Osteoblast (primary cell): Measurements from ENCODE around the gene UBE2U. TPM values are rescaled to one million over a fixed set of nuclear protein-coding genes. Genes with fewer than 3 reads are reported as not detected.

Experiments
- DNase-seq: peaks from one replicate; pipeline ENCODE4 v3.0.0; 2011; ENCODE audit warnings: low spot score, mixed read lengths; ENCODE audit not compliant: insufficient read length; ENCODE audit errors: missing footprints
- H2AFZ ChIP-seq: 2 replicates; pipeline ENCODE4 v1.6.0; 2011; ENCODE audit warnings: mild to moderate bottlenecking, low read length
- H3K27ac ChIP-seq: 2 replicates; pipeline ENCODE4 v1.5.1; 2011; ENCODE audit warnings: mild to moderate bottlenecking, low read depth, low read length, moderate library complexity
- H3K27me3 ChIP-seq: 2 replicates; pipeline ENCODE4 v1.6.0; 2012; ENCODE audit warnings: mild to moderate bottlenecking, control low read depth, inconsistent platforms, low read length, moderate library complexity; ENCODE audit not compliant: insufficient read depth
- H3K36me3 ChIP-seq: 2 replicates; pipeline ENCODE4 v1.5.1; 2011; ENCODE audit warnings: mild to moderate bottlenecking, low read length, control low read depth, moderate library complexity; ENCODE audit not compliant: insufficient read depth
- H3K4me1 ChIP-seq: 2 replicates; pipeline ENCODE4 v1.5.1; 2011; ENCODE audit warnings: mild to moderate bottlenecking, low read length, control low read depth, moderate library complexity; ENCODE audit not compliant: insufficient read depth
- H3K4me2 ChIP-seq: 2 replicates; pipeline ENCODE4 v1.6.0; 2011; ENCODE audit warnings: mild to moderate bottlenecking, low read length; ENCODE audit not compliant: insufficient read depth
- H3K4me3 ChIP-seq: fragments of 200-600 bp; sonication (generic); 3 replicates; pipeline ENCODE4 v1.5.1; 2012; ENCODE audit warnings: mild to moderate bottlenecking, low read length, inconsistent platforms; ENCODE audit not compliant: insufficient read depth
- H3K79me2 ChIP-seq: 2 replicates; pipeline ENCODE4 v1.6.0; 2012; ENCODE audit warnings: mild to moderate bottlenecking, low read length, control low read depth, inconsistent platforms; ENCODE audit not compliant: insufficient read depth
- H3K9me3 ChIP-seq: 2 replicates; pipeline ENCODE4 v1.5.1; 2011; ENCODE audit warnings: low read depth, low read length, control low read depth
- H4K20me1 ChIP-seq: 2 replicates; pipeline ENCODE4 v1.6.0; 2012; ENCODE audit warnings: mild to moderate bottlenecking, low read length, control low read depth; ENCODE audit not compliant: insufficient read depth
- total RNA-seq: library from RNA; depleted of rRNA; stranded (reverse); fragments of >200 nt; gene quantifications from 2 replicates; pipeline ENCODE4 v1.2.3, GENCODE V29; 2012
- TF ChIP-seq, protein P1 (sequence below): IDR thresholded peaks from 2 replicates; pipeline ENCODE4 v1.5.1; 2011; ENCODE audit warnings: mild to moderate bottlenecking, low read depth, low read length, moderate library complexity; ENCODE audit errors: extremely low read depth

The UBE2U gene
- total RNA-seq, 1 donor: not detected

GRCh38 chr1:64199154-64199553 lies 4.3 kb upstream of the UBE2U start:
- Histone ChIP-seq H3K4me3 (no peak overlapping the region), H3K79me2 (no peaks in the 10 kb centered on the region), H4K20me1 (no peaks in the 10 kb centered on the region), H3K27me3 (no peaks in the 10 kb centered on the region), H3K36me3 (no peaks in the 10 kb centered on the region), H2AFZ (no peak overlapping the region), H3K4me1 (peaks cover 11% of the 10 kb centered on the region), H3K27ac (no peak overlapping the region), H3K4me2 (no peak overlapping the region), H3K9me3 (no peaks in the 10 kb centered on the region)
- TF ChIP-seq, protein P1, sequence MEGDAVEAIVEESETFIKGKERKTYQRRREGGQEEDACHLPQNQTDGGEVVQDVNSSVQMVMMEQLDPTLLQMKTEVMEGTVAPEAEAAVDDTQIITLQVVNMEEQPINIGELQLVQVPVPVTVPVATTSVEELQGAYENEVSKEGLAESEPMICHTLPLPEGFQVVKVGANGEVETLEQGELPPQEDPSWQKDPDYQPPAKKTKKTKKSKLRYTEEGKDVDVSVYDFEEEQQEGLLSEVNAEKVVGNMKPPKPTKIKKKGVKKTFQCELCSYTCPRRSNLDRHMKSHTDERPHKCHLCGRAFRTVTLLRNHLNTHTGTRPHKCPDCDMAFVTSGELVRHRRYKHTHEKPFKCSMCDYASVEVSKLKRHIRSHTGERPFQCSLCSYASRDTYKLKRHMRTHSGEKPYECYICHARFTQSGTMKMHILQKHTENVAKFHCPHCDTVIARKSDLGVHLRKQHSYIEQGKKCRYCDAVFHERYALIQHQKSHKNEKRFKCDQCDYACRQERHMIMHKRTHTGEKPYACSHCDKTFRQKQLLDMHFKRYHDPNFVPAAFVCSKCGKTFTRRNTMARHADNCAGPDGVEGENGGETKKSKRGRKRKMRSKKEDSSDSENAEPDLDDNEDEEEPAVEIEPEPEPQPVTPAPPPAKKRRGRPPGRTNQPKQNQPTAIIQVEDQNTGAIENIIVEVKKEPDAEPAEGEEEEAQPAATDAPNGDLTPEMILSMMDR: no peak
- peak; percentile 77 for DNase-seq

GRCh38 chr1:64200064-64200463 lies 3.4 kb upstream of the UBE2U start:
- TF ChIP-seq, protein P1: no peak
- no peak for DNase-seq
- H2AFZ ChIP-seq: no peak overlapping the region
- H3K9me3 ChIP-seq: no peaks in the 10 kb centered on the region
- no peak overlapping the region for H3K4me3 ChIP-seq
- H3K27ac ChIP-seq: no peak overlapping the region
- no peaks in the 10 kb centered on the region for H3K27me3 ChIP-seq
- H3K36me3 ChIP-seq: no peaks in the 10 kb centered on the region
- no peaks in the 10 kb centered on the region for H4K20me1 ChIP-seq
- H3K79me2 ChIP-seq: no peaks in the 10 kb centered on the region
- H3K4me2 ChIP-seq: no peak overlapping the region
- peaks cover 4% of the 10 kb centered on the region for H3K4me1 ChIP-seq

DNA sequence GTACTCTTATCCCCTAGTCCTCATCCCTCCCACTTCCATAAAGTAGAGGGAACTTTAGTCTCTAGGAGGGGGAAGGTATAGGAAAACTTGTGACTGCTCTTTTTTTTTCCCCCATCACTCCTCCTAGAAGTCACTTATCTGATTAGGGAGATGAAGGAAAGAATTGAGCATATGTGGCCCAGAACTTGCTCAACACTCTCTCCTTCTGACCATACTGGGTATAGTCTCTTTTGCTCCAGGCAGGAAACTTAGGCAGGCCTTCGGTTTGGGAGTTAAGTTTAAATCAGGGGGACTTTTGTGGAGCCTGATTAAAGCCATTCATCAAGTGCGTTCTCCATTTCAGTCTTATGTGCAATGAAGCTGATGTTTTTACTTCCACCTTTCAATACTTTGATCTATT lies 5.8 kb downstream of the UBE2U start:
- Histone ChIP-seq H3K36me3 (no peaks in the 10 kb centered on the region), H3K4me2 (no peak overlapping the region), H4K20me1 (no peaks in the 10 kb centered on the region), H3K9me3 (no peaks in the 10 kb centered on the region), H3K79me2 (no peaks in the 10 kb centered on the region), H3K4me1 (peaks cover 17% of the 10 kb centered on the region), H2AFZ (peak overlapping the region; percentile 33), H3K4me3 (no peak overlapping the region), H3K27me3 (no peaks in the 10 kb centered on the region), H3K27ac (no peak overlapping the region)
- TF ChIP-seq, protein P1: peak; percentile 27
- no peak for DNase-seq

DNA sequence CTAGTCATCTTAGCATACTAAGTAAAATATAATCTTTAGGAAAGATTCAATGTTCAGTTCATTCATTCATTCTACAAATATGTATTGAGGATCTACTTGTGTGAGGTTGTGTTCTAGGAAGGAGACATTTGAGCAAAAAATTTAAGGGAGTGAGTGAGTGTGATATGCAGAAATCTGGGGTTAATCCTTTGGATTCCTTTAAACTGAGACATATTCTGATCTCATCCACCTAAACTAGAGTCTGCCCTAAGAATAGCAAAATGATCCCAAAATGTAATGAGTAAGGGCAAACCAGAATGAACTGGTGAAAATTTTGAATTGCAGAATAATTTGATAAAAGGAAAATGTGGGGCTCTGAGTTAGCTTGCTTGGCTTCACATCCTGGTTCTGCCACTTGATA lies 8.6 kb downstream of the UBE2U start:
- no peak overlapping the region for H2AFZ ChIP-seq
- no peak overlapping the region for H3K4me2 ChIP-seq
- no peak overlapping the region for H3K4me3 ChIP-seq
- no peaks in the 10 kb centered on the region for H3K79me2 ChIP-seq
- H3K4me1 ChIP-seq: peaks cover 17% of the 10 kb centered on the region
- no peaks in the 10 kb centered on the region for H3K9me3 ChIP-seq
- TF ChIP-seq, protein P1: no peak
- H4K20me1 ChIP-seq: no peaks in the 10 kb centered on the region
- H3K36me3 ChIP-seq: no peaks in the 10 kb centered on the region
- DNase-seq: peak; percentile 88
- peak overlapping the region; percentile 74 for H3K27ac ChIP-seq
- H3K27me3 ChIP-seq: no peaks in the 10 kb centered on the region
